B cell (primary cell): ENCODE results near the gene ATP6V0A1.

Experiments
- CTCF ChIP-seq: fragments of 200-600 bp; IDR thresholded peaks from one replicate; pipeline ENCODE4 v1.8.0; 2022; ENCODE audit warnings: antibody characterized with exemption, mild to moderate bottlenecking
- EZH2 ChIP-seq: IDR thresholded peaks from 2 replicates; pipeline ENCODE4 v1.6.1; 2012; ENCODE audit warnings: borderline replicate concordance, low read depth, mild to moderate bottlenecking, moderate library complexity, low read length; ENCODE audit not compliant: insufficient read depth, poor library complexity, severe bottlenecking

DNA sequence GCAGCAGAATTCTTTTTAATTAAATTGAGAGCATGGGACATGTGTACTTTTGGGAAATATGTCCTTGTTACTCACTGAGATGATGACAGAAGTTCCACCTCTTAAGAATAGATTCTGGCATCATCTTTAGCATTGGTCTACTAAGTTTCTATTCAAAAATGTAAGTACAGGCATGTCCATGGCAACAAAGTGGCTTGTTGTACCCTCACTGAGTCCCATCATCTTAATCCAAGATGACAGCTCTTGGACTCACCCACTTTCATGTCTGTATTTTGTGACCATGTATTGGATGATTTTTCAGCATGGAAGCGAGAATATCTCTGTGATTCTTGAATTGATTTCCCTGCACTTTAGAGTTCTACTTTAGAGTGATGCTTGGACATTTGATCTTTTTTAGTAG is 44.2 kb downstream of the ATP6V0A1 start:
- TF ChIP-seq CTCF (no peak), EZH2 (no peak)
